ENCODE measurements around the gene RANBP2.

DNA sequence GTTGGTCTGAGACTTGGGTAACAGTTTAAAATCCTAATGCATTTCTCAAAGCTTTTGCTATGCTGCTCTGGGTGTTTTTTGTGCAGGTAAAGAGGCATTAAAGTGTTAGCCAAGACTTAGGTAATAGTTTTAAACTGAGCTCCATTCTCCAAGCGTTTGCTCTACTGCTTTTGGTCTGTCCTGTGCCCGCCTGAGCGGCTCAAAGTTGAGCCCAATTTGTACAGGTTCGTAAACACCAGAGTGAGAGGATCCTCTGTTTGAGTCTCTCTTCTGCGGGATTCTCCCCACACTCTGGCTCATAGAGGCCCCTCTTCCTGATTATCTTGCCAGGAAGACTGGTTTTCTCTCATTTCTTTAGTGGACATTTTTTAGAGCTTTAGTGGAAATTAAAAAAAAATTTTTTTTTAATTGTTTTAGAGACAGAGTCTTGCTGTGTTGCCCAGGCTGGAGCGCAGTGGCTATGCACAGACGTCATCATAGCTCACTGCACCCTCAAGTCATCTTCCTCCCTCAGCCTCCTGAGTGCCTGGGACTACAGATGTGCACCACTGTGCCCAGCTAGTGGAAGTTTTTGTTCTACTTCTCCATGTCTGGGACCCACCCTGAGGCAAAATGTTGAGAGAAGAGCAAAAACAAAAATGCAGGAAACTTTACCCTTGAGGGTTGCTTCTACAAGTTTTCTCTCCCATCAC lies 83.9 kb downstream of the RANBP2 start:
- TF ChIP-seq CTCF (IDR thresholded peaks at IDR 0.05; ENCODE audit: low read depth, low read length), result no peak
- no peak for TF ChIP-seq EZH2phosphoT487 (IDR thresholded peaks at IDR 0.05; ENCODE audit: low read depth)

Data from OCI-LY3 (cell line).